Epithelial cell of esophagus (primary cell): ENCODE measurements around the gene LIF.
"Not testable (repeated sequence)": the region's sequence is repeated elsewhere in the genome, so short reads cannot be mapped to it uniquely, and the experiment has no call there.

Source experiments
- DNase-seq: peaks from one replicate; pipeline ENCODE4 v3.0.0; 2010; ENCODE audit warnings: low read depth
- H3K4me3 ChIP-seq: 2 replicates; pipeline ENCODE4 v1.5.1; 2011; ENCODE audit warnings: mild to moderate bottlenecking, low read length, control low read depth
- TF ChIP-seq, protein P1 (sequence below): IDR thresholded peaks from 2 replicates; pipeline ENCODE4 v1.5.1; 2011; ENCODE audit warnings: low read depth, mild to moderate bottlenecking, low read length, control low read depth, inconsistent platforms; ENCODE audit not compliant: insufficient read depth; ENCODE audit errors: missing control alignments

LIF gene

DNA sequence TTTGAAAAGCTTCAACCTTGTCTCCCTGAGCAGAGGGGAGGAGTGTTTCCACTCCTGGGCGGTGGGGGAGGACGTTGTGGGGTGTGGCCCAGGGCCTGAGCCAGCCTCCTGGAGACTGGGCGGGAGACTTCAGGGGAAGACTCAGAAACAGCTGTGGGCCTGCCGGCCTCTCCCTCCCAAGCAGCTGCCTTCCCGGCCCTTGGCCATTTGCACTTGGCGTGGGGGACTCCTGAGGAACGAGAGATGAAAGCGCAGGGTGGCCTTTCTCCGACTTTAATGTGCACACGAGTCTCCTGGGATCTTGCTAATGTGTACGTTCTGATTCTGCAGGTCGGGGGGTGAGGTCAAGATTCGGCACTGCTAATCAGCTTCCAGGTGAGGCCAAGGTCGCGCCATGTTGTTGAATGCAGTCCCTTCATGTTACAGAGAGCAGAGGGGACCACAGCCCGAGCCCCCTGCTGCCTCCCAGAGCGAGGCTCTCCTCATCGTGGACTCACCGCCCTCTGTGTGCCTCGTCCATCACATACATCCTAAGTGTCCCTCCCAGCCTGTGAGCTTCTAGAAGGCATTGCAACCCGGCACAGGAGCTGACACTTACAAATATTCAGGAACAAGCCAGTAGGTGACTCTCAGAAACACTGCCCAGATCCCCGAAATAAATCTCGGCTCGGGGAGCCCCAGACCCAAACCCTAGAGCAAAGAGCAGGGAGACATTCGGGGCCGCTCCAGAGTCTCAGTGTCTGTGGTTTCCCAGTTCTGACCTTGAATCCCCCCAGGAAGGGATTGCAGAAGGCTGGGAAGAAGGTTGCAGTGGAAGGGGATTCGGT lies 7.7 kb downstream of the LIF start:
- DNase-seq = no peak
- TF ChIP-seq, protein P1, sequence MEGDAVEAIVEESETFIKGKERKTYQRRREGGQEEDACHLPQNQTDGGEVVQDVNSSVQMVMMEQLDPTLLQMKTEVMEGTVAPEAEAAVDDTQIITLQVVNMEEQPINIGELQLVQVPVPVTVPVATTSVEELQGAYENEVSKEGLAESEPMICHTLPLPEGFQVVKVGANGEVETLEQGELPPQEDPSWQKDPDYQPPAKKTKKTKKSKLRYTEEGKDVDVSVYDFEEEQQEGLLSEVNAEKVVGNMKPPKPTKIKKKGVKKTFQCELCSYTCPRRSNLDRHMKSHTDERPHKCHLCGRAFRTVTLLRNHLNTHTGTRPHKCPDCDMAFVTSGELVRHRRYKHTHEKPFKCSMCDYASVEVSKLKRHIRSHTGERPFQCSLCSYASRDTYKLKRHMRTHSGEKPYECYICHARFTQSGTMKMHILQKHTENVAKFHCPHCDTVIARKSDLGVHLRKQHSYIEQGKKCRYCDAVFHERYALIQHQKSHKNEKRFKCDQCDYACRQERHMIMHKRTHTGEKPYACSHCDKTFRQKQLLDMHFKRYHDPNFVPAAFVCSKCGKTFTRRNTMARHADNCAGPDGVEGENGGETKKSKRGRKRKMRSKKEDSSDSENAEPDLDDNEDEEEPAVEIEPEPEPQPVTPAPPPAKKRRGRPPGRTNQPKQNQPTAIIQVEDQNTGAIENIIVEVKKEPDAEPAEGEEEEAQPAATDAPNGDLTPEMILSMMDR = no peak
- no peak overlapping the region for H3K4me3 ChIP-seq

DNA sequence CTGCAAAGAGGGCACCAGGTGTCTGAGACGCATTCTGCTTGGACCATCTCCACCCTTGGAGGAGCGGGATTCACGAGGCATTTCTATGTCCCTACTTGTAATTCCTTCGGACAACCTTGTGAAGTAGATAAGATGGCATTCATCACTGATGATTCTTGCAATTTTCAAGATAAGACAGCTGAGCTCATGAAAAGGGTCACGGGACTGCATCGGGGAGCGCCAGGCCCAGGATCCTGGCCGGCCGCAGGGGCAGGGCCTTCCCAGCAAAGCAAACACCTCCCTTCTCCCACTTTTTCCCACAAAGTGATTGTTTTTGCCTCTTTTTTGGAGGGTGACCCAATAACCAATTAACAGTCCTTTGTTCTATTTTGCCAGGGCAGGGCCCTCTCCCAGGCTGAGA lies 8.4 kb downstream of the LIF start:
- no peak overlapping the region for H3K4me3 ChIP-seq
- no peak for DNase-seq
- TF ChIP-seq, protein P1 = no peak

DNA sequence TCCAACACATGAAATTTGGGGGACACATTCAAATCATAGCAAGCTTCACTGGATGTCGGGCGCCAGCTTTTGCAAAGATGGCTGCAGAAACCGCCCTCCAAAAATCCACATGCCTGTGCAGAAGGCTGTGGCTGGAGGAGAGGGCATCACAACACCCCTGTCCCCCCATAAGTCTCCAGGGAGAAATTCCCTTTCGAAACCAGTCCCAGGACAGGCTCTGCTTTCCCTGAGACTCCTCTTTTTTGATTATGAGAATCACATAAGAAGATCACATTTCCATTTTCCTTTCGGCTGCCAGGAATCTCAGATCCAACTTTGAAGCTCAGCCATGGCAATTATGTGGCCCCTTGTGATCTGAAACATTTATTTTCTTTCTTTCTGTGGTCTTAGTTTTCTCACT lies 9.7 kb downstream of the LIF start:
- H3K4me3 ChIP-seq = no peak overlapping the region
- no peak for DNase-seq
- TF ChIP-seq, protein P1 = no peak

DNA sequence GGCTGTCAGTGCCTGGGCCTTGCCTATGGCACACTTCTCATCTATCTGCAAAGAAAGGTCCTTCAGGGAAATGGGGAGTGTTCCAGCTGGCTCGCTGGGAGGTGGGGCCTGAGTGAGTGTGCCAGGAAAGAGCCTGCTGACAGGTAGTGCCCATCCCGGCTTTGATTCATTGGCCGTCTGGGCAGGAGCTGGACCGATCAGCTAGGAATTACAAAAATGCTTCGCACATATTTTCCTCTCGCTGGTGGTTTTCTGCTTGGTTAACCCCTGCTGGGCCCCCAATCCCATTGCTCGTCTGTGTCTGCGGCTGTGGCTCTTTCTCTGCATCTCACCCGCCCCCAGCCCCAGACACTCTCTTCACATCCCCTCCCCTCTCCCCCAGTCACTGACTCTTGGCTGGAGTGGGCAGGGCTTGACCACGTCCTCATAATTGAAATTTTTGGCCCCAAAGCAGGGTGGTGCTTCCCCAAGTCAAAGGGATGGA lies 10.8 kb downstream of the LIF start:
- no peak overlapping the region for H3K4me3 ChIP-seq
- DNase-seq = peak; percentile 68
- TF ChIP-seq, protein P1 = no peak

DNA sequence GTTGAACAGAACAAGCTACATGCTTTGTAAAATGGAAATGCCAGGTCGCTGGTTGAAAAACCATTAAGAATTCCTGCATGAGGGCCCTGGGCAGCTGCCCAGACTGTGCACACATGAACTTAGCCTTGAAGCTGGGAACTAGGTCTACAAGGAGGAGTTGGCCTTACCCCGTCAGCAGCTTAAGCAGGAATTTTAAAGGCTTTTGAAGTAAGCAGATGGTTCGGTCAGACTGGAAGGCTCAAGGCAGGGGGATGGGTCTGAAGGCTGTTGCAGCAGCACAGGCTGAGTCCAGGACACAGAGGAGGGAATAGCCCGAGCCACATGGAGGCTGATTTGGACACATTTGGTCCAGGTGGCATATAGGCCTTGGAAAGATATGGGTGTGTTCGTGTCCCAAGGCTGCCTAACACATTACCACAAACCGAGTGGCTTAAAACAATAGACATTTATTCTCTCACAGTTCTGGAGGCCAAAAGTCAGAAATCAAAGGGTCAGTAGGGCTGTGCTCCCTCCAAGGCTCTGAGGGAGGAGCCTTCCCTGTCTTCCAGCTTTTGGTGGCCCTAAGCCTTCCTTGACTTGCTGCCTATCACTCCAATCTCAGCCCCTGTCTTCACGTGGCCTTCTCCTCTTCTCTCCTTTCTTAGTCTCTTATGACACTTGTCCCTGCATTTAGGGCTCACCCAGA lies 11.6 kb downstream of the LIF start:
- H3K4me3 ChIP-seq = no peak overlapping the region
- TF ChIP-seq, protein P1 = no peak
- no peak for DNase-seq

DNA sequence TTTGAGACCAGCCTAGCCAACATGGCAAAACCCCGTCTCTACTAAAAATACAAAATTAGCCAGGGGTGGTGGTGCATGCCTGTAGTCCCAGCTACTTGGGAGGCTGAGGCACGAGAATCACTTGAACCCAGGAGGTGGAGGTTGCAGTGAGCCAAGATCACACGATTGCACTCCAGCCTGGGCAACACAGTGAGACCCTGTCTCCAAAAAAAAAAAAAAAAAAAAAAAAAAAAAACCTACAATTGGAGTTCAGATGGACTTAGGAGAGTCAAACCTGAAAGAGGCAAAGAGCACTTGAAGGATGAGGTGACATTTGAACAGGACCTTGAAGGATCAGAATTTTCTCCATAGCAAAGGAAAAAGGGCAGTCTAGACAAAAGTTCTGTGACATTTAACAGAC lies 12.2 kb downstream of the LIF start:
- not testable (repeated sequence) for H3K4me3 ChIP-seq, DNase-seq

DNA sequence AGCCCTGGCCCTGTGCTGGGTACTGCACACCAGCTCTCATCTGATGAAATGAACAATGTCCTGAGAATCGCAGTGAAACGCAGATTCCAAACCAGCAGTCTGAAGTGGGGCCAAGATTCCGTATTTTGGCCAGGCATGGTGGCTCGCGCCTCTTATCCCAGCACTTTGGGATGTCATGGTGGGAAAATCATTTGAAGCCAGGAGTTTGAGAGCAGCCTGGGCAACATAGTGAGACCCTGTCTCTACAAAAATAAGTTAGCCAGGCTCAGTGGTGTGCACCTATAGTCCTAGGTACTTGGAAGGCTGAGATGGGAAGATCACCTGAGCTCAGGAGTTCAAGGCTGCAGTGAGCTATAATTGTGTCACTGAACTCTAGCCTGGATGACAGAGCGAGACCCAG lies 13.0 kb downstream of the LIF start:
- H3K4me3 ChIP-seq = no peak overlapping the region
- TF ChIP-seq, protein P1 = no peak
- DNase-seq = no peak
